HL-60/S4 treated with phorbol 12-myristate 13-acetate at 8.2 ng/mL for 4 days and 3 days (cell line): ENCODE results near the gene PSTPIP1.

Experiments used
- in situ Hi-C: fragments of 300-500 bp; cut with MboI; formaldehyde crosslinking; loops from 2 replicates; pipeline ENCODE4 v1.15.0; 2022; ENCODE audit warnings: low sequenced_read_pairs

Gene PSTPIP1

DNA sequence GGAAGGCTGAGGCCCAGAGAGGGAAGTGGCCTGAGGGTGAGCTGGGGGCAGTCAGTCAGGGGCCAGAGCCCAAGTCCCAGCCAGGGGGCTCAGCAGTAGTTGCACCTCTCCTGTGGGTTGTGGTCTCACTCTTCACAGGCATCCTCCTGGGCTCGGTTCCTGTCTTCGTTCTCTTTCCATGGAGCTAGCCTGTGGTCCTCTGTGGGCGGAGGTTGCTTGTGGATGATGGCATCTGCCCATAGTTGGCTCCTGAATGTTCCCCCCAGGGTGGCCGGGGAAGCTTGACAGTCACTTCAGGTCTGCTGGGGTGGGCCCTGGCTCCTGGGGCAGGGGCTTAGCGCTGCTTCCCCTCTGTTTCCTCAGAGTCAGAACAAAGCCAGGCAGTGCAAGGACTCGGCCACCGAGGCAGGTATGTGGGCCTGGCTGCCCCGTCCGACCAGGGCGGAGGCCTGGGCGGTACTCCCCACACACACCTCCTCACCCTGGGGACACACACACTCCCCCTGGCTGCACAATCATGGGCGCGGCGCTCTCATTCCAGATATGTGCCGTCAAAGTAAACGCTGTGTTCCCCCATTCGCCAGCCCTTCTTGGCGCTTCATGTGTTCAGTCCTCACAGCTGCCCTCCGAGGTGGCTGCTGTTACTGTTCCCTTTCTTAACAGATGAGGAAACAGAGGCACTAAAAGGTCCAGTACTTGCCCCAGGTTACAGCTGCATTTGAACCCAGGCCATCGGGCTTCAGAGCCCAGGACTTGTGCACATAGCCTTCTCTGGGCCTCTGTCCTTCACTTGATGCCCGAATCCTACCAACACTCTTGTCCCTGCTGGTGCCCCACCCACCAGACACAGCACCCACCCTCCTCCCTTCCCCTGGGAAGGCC lies 34.5 kb downstream of the PSTPIP1 start:
- in situ Hi-C loops = no loop called here

DNA sequence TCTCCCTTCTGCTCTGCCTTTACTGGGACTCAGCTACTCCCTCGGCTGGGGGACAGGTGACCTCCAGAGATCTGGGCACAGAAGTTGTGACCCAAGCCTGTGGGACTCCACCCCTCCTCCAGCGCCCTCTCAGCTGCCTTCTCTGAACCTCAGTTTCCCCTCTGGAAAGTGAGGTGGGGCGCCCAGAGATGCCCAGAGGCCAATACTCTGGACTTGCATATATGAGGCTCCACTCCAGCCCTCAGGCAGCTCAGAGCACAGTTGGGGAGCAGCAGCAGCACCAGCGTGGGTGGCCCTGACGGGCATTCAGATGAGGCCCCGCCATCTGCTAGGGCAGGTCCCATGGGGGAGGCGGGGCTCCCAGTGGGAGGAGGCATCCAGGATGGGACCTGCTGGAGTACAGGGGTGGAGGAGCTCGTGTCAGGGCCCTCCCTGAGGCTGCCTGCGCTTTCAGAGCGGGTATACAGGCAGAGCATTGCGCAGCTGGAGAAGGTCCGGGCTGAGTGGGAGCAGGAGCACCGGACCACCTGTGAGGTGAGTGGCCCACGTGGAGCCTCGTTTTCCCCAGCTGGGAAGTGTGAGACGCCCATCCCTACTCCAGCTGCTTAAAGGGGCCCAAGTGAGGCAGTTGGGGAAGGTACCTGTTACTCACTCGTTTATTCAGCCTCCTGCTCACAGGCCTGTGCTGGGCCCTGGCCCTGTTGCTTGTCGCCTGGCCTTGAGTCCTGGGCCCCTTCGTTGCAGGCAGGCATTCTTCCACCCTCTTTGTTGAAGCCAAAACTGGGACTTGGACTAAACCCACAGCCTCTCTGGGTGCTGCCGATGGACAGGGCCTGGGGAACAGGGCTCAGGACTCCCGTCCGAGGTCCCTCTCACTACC lies 35.4 kb downstream of the PSTPIP1 start:
- in situ Hi-C loops = no loop called here

DNA sequence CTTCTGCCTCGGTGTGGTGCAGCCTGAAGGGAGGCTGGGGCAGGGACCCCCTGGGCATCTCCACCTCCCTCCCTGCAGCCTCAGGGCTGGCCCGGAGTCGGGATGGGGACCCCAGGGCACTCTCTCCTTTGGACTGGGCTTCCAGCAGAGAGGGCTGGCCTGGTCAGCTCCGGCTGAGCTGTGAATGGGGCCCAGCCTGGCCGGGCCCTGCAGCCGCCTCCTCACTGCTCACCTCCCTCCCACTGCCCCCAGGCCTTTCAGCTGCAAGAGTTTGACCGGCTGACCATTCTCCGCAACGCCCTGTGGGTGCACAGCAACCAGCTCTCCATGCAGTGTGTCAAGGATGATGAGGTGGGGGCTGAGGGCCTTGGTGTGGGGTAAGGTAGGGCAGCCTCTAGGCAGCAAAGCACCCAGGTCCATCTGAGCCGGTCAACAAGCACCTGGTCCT lies 36.0 kb downstream of the PSTPIP1 start:
- in situ Hi-C loops = no loop called here

DNA sequence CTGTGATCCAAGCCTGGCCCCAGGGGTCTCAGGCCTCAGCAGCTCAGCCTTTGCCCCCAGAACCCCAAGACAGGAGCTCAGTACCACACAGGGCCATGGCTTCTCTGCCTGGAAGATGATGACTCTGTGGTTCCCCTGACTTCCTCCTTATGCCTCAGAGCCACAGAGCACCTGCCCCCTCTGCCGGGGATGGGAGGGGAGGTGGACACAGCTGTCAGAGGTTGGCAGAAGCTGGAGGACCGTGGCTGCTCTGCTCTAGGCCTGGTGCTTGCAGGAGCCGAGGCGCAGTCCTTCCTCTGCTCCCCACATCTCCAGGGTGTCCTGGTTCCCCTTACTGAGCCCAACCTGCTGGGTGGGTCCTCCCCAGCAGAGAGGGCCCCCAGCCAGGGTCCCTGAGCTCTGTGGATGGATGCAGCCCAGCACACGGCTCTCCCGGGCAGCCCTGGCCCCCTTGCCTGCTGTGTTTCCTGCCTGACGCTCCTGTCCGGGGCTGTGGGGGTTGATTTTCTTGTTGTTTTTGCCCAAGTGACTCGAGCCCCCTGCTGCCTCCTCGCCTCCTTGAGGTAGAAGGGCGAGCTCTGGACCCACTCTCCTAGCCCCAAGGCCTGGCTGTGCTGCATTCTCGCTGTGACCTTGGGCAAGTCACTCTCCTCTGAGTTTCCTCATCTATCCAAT lies 36.6 kb downstream of the PSTPIP1 start:
- in situ Hi-C loops = no loop called here

DNA sequence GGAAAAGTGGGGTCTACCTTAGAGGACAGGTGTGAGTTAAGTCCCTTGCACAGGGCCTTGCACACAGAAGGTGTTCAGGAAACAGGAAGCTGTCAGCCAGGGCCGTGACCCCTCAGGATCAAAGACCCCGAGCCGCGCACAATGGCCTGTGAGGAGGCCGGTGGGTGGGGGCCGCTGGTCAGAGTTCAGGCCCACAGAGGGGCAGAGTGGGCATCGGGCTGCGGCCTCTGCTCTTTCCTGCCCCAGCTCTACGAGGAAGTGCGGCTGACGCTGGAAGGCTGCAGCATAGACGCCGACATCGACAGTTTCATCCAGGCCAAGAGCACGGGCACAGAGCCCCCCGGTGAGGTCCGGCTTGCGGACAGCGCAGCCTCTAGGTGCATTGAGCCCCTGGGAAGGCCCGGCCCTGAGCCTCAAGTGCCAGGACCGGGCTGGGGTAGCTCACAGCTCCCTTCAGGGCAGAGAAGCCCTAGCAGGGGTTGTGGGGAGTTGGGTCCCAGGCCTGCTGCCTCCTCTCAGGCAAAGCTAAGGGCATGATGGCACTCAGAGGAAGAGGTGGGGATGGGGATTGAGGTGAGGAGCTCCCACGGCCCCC lies 37.2 kb downstream of the PSTPIP1 start:
- in situ Hi-C loops = no loop called here

DNA sequence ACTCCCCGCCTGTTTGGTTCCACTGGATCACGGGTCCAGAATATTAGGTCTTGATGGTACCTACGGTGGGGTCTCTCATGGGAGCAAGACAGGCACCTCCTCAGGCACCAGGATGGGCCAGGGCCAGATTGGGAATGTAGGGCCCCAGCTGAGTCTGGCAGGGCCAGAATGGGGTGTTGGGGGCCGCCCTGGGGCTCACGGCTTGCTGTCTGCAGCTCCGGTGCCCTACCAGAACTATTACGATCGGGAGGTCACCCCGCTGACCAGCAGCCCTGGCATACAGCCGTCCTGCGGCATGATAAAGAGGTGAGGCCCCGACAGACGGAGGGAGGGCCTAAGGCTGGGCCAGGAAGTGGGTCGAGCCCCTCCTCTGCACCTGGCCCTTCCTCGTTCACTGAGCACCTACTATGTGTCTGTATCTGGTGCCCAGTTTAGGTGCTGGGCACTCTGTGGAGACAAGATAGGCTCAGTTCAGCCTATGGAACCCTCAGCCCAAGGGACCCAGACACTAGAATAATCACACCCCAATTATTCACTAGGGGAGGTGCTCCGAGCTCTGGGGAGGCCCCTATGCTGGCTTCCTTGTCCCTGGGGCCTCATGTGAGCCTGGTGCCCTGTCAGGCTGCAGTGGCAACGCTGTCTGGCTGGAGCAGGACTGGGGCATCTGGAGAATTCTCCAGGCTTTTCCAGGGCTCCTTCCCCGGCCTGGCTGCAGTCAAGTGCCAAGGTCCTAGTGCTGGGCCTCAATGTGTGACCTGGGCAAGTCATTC lies 37.9 kb downstream of the PSTPIP1 start:
- in situ Hi-C loops = no loop called here

DNA sequence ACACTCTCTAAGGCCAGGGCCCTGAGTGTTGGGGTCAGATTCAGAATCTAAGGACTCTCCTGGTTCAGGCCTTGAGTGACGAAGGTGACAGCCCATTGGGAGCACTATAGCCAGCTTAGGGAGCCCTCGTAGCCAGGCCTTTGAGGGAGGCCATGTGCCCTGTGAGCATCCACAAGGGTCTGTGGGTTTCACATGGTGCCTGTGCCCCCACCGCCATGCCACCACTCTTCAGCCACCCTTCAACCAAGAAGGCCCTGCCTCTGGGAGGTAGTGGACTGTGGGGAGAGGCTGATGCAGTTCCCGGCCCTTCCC lies 38.4 kb downstream of the PSTPIP1 start:
- in situ Hi-C loops = no loop called here

DNA sequence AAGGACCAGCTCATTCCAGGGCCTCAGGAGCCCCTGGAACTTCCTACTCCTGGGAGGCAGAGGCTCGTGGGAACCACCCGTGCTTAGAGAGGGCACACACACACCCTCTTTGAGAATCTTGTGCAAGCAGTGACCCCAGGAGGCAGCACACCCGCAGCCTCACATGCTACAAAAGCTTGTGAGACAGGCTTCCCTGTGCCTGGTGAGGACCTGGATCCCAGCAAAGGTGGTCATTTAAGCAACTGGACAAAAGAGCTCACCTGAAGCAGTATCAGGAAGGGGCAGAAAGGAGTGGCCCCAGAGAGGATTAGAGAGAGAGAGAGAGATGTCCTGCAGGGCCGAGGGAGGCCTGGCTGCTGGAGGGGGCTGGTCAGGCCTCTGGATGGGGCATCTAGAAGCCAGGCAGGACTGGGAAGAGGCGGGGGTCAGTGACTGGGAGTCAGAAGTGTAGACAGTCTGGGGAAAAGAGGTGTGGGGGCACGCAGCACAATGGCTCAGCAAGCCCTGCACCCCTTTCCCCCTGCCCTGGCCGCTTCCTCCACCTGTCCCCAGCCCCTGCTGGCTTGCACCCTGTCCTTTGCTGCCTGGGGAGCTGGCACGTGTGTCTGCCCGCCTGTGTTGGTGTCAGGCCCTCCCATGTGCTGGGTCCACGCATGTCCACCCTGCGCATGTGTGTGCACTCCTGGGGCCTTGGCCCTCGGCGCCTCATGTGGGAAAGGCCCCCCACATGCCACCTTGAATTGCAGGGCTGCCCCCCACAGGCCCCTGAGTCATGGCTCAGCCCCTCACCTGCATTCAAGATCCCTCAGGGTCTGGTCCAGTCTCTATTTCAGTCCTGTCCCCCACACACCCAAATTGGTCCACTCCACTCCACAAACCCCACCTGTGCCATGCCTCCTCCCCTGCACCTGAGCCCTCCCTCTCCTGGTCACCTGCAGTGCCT lies 39.1 kb downstream of the PSTPIP1 start:
- in situ Hi-C loops = no loop called here

DNA sequence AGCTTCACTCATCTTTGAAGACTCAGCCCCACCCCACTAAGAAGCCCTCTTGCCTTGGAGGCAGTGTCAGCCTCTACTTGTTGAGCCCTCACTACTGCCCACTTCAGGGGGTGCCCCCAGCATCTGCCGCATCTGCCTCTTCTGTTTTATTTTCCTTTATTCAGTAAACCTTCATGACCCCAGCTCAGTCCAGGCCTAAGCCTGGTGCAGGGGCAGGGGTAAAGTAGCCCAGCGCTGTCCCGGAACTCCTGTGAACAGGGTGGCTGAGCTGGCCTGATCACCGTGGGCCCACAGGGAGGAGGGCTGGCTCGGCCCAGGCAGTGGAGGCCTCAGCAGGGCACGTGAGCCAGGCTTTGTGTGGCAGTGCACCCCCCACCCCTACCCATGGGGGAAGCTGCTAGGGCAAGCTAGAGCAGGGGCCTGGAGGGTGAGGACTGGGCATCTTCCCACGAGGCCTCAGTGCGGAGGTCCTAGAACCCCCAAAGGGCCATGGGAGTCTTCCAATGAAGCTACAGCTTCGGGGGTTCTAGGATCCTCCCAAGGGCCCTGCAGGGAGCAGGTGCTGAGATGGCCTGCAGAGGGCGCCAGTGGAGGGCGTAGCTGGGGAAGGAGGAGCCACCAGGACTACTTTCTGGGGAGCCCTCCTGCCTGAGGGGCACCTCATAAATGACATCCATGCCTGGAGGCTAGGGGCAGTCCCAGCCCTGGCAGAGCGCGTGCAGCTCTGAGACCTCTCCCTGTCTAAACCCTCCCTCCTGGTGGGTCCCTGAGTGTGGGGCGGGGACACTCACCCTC lies 40.0 kb downstream of the PSTPIP1 start:
- in situ Hi-C loops = no loop called here

DNA sequence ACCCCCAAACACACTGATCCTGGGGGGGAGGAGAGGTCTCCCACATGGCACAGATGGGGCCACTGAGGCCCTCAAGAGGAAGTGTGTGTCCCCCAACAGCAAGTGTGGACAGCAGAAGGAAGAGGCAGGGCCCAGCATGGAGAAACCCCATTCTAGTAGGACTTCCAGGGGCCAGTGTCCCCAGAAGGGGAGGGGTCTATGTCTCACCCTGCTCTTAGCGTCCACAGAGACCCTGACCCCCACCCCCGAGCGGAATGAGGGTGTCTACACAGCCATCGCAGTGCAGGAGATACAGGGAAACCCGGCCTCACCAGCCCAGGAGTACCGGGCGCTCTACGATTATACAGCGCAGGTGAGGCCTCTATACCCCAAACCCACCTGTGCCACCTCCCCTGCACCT lies 40.7 kb downstream of the PSTPIP1 start:
- in situ Hi-C loops = no loop called here

DNA sequence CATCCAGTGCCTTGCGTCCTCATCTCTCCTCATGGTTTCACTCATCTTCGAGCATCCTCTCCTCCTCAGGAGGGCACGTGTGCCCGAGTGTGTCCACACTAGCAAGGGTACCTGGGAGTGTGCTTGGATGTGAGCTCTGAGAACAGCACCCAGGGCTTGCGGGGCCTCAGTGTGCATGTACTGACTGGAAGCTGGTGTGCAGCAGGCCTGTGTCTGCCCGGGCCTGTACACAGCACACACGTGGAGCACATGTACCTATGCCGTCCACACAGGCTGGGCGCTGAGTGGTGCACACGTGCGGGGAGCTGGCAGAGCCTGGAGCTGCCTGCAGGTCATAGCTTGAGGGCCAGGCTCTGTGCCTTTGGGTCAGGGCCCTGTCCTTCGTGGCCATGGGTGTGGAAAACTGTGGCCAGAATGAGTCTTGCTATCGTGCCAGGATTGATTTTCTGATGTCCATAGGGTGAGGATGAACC lies 41.1 kb downstream of the PSTPIP1 start:
- in situ Hi-C loops = no loop called here

DNA sequence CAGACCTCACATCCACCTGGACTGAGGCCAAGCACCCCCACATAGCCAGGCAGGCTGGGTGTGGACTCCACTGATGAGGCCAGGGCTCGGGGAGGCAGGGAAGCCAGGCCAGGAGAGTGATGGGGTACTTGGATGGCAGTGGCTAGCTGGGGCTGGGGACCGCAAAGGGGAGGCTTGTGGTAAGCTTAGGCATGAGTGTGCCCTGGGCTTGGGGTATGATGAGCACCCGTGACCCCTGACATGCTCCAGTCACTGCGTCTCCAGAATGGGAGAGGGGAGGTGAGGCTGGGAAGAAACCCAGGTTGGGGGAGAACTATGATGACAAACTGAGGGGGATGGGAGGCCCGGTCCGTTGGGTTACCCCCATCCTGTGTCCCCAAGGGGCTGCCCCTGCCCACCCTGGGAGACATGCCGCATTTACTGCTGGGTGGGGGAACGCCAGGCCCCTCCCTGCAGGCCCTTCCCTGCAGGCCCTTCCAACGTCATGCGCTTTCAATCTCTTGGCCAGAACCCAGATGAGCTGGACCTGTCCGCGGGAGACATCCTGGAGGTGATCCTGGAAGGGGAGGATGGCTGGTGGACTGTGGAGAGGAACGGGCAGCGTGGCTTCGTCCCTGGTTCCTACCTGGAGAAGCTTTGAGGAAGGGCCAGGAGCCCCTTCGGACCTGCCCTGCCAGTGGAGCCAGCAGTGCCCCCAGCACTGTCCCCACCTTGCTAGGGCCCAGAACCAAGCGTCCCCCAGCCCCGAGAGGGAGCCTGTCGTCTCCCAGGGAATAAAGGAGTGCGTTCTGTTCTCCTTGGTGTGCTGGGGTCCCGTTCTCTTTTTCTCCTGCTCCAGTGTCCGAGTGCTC lies 41.8 kb downstream of the PSTPIP1 start:
- in situ Hi-C loops = no loop called here

DNA sequence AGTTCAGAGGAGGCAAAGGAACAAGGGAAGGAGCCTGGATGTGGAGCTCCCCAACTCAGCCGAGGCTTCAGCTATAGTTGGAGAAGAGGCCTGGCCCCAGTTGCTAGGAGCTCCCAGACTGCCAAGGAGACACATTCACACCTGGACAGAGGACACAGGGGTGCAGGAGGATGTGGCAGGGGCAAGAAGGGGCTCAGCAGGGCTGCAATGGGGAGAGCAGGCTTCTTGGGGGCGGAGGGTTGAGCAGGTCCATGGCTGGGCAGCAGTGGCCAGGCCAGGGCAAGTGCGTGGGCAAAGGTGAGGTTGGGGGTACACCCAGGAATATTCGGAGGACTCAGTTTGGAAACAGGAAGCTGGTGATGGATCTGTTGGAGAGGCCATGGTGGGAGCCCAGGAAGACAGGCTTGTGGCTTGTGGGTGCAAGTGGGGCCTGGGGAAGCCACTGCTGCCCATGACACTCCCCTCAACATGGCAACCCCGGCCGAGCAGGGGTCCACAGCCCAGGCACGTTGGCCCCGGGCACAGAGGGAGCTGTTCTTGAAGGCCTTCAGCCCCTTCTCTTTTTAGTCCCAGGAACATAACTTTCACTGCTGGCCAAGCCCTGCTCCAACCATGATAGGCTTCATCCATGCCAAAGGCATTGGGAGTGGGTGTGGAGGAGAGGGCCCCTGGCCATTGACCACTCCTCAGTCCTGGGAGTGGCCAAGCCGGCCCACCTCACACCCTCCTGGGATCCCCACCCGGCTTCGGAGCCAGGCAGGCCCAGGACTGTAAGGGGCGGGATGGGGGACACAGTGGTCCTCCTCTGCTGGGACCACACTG lies 42.7 kb downstream of the PSTPIP1 start:
- in situ Hi-C loops = no loop called here

DNA sequence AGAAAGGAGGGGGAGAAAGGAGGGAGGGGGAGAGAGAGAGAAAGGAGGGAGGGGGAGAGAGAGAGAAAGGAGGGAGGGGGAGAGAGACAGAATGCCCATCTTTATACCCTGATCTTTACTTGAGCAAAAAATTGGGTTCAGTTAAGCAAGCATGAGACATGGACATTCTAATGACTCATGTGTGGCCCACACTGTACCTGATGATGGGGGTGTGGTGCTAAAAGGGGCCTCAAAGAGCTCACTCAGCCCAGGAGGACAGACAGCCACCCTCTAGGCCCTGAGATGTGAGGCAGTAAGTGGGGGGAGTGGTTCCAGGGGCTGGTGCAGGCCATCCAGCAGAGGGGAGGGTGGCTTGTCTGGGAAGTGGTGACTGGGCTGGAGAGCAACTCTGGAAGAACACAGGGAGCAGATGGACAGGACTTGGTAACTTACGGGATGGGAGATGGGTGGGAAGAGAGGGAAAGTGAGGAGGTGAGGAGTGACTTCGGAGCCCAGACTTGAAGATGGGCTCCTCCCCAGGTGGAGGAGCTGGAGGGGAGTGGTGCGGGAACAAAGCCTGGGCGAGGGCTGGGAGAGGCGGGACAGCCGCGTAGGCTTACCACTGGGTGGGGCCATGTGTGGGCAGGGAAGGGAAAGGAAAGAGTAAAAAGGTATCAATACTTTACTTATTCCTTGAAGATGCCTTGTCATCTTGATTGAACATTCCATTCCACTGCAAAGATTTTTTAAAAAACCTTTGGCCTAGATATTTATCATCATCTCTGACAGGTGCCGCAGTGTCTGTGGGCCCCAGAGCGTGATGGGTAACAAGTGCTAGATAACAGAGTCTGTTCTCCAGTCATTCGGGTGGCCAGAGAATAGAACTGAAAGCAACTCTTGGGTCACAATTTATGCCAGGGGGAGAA lies 43.6 kb downstream of the PSTPIP1 start:
- in situ Hi-C loops = no loop called here

DNA sequence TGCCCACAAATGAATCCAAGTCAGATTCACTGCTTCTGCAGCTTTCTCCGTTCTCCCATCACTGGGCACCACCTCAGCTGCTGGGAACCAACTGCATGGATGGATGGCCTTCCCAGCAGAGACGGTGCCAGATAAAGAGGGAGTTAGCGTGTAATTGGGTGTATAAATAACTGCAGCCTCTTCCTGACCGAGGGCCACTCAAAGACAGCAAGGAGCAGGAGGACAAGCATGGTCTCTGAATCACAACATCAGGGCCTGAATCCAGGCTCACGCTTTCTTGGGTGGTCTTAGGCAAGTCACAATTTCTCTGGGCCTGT lies 44.2 kb downstream of the PSTPIP1 start:
- in situ Hi-C loops = no loop called here

DNA sequence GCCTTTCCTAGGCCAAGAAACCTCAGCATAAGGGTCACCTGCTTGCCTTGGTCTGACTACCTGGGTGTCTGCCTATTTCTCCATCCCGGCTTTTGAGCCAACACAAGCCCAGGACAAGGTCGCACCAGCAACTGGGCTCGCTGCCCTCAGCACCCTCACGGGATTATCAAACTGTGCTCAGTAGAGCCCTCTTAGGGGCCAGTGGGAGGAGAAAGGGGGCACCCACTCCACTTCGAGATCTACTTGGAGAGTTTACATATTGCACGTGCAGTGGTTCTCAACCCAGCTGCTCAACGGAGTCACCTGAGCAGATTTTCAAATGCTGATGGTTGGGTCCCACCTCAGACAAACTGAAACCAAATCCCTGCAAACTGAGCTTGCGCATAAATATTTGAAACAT lies 44.9 kb downstream of the PSTPIP1 start:
- in situ Hi-C loops = no loop called here
